GM19043 (cell line): ENCODE data around the gene LDB2.

ENCODE experiments used
- ATAC-seq: cut with Tn5 transposase; IDR thresholded peaks from one replicate; pipeline ENCODE4 v1.9.1; 2021; ENCODE audit warnings: low read depth; ENCODE audit not compliant: unreplicated experiment

Gene LDB2

DNA sequence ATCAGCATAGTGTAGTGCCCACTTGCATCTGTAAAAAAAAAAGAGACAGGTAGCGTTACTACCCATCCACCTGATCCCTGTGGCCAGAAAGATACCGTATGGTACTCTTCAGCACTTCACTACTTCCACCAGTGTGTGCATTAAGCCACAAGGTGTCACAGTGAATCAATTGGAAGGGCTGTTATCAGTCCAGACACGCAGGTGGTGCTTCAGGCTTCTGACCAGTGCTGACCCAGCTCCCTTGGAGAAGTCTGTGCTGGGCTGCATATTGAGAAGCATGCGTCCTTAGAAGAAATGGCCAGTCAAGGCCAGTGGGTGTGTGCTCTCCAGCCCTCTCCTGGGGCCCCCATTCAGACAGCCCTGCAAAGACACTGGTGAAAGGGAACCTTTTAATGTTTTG, 10.6 kb downstream of the LDB2 start:
- no peak for ATAC-seq

DNA sequence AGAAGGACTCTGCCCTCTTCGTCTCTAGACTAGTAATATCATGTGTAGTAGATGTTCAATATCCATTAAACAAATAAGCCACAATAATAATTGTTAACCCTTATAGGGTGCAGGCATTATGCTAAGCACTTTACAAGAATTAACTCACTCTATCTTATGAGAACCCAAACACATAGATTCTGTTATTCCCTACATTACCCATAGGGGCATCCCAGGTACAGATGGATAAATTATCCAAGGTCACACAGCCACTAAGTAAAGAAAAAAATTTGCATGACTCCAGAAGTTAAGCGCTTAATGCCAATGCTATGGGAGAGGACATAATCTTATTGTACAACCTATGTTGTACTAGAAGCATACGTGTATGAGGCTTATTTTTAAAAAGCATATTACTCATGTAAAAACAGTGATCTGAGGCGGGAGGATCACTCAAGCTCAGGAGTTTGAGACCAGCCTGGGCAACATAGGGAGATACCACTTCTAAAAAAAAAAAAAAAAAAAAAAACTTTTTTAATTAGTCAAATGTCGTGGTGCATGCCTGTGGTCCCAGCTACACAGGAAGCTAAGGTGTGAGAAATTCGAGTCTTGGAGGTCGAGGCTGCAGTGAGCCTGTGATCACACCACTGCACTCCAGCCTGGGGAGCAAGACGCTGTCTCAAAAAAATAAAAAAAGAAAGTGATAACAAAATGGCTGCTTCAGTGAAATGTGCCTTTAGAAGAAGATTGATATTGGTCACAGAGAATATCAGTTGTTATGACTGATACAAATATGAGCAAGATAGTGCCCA, 13.6 kb downstream of the LDB2 start:
- no peak for ATAC-seq

- ATAC-seq, result no peak
Measured at GRCh38 chr4:16883806-16884205, 14.6 kb downstream of the LDB2 start.

DNA sequence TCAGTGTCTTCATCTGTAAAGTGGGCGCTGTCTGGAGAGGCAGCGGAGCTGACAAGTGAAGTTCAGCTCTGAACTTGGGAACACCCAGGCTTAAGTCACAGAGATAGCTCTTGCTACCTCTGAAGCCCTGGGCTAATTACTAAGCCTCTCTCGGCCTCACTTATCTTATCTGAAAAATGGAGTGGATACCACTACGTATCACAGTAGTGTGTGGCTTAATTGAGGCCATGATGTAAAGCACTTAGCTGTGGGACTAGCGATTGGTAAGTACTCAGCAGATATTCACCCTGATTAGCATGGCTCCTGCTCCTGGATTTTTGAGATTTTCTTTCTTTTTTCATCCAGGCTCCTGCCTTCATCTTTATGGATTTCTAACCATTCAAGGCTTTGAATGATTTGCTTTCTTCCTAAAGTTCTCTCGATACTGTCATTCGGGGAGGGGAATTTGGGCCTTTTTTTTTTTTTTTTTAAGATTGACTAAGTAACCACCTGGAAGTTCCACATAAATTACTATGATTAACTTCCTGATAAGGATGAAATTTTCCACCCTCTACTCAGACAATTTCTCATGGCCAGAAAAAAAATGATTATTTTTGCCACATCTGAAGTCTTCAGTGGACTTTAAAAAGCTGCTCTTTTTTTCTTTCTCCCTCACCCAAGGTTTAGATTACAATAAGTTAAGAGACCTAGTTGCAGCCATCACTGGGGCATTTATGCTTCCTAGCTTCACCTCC, 17.1 kb downstream of the LDB2 start:
- no peak for ATAC-seq

GRCh38 chr4:16875487-16875886, 23.0 kb downstream of the LDB2 start:
- no peak for ATAC-seq

DNA sequence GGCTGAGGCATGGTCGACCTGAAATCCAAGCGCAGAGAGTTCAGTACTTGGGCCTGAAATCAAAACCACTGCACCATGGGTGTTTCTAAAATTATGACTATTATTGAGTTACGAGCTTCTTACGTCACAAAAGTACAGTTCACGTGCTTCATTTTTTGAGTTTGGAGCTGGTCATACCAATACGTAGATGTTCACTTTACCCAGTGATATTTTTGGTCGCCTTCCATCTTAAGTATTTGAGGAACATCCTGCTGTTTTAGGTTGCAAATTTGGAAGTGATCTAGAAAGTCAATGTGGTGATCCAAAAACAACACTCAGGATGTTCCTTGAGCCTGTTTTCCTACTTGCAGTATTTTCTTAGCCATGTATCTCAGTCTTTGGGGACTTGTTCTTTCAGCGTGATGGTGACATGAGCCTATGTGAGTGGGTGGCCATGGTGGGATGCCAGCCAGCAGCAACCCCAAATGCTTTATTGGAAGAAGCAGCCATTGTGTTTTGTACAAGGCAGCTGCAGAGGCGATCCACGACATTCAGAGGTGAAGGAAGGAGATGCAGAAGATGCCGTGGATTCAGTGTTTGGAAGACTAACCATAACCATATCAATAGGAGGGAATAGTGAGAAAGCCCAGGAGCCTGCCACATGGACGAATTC, 28.7 kb downstream of the LDB2 start:
- no peak for ATAC-seq

DNA sequence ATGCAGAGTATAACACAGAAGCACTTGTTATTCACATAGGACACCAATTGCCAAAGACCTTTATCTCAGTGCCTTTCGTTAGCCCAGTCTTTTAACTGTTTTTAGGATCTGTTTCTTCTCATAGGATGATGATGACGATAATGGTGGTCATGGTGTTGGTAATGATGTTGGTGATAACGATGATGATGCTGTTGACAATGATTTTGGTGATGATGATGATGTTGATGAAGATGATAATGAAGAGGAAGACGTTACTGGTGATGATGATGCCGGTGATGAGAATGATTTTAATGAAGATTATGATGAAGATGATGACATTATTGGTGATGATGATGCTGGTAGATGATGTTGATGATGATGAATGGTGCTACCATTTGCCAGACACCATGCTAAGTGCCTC, 29.8 kb downstream of the LDB2 start:
- ATAC-seq, result no peak

DNA sequence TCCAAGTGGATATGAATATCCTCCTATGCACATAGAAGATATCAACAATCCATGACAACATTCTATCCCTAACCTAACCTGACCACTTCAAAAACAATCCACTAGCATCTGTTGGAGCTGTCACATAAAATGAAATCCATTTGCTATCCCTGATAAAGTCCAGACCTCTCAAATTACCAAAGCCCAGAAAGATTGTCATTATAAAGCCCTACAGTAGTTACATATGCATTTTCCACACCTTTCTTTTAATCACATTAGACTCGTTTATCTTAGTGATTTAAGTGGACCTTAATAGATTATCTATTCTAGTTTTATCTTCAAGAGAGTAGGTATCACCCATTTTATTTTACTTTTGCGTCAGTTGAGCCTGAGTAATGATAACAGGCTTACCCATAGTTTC, 30.6 kb downstream of the LDB2 start:
- ATAC-seq, result no peak

GRCh38 chr4:16866974-16867373, 31.5 kb downstream of the LDB2 start:
- no peak for ATAC-seq

DNA sequence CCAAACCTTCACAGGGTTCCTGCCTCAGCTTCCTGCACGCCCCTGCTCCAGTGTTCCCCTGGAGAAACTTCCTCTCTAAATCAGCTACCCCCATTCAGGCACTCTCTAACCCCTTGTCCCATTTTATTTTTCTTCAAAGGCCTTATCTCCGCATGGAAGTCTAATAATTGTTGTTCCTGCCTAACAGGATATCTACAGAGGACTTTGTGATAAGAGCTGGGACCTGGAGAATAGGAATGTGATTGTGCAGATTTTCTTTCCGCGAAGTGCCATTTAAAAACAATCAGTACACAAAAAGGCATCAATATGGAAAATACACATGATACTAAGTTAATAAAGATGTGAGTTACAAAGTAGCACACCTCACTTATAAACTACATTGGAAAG, 32.6 kb downstream of the LDB2 start:
- ATAC-seq, result no peak

DNA sequence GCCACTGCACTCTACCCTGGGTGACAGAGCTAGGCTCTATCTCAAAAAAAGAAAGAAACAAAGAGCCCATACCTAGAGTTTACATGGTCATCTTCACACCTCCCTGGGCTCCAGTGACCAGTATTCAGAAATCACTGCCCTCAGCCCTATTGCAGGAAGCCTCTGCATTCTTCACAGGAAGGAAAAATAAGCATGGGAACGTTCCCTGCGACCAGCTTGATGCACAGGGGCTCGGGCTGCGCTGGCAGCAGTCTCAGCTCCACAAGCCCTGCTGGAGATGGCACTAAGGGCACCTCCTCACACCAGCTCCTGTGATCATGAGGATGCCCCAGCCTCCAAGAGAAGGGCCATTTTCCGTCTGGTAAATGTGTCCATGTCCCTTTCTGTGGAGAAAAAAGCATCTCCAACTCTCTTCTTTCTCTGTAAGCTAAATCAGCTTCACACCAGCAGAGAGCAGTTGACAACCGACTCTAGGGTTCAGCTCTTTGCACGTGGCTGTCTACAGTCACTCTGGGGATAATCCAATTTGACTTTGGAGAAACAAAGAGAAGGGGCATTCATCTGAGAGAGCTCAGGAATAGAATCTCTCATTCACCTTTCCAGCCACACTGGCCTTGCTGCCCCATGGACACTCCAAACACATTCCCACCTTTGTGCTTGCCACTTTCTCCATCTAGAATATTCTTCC, 33.1 kb downstream of the LDB2 start:
- no peak for ATAC-seq

DNA sequence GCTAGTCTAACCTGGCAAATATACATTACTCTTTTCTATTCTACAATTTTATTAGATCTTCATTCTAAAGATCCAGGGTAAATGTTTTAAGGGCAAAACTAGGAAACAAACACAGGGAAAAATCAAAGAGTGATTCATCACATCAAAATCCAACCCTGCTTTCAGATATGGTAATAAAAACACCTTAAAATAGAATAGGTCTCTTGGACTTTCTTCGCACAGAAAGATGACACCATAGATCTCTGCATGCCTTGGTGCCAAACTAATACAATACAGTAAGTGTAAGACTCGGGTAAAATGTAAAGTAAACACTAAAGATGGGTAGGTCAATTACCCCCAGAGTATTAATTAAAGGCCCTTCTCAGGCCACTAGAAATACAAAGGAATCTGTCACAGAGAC, 34.2 kb downstream of the LDB2 start:
- no peak for ATAC-seq

- ATAC-seq, result no peak
Measured at GRCh38 chr4:16862697-16863096, 35.7 kb downstream of the LDB2 start.

- no peak for ATAC-seq
Measured at GRCh38 chr4:16860516-16860915, 37.9 kb downstream of the LDB2 start.

GRCh38 chr4:16859031-16859430, 39.4 kb downstream of the LDB2 start:
- ATAC-seq, result no peak

GRCh38 chr4:16858275-16858752, 40.1 kb downstream of the LDB2 start:
- ATAC-seq, result no peak

DNA sequence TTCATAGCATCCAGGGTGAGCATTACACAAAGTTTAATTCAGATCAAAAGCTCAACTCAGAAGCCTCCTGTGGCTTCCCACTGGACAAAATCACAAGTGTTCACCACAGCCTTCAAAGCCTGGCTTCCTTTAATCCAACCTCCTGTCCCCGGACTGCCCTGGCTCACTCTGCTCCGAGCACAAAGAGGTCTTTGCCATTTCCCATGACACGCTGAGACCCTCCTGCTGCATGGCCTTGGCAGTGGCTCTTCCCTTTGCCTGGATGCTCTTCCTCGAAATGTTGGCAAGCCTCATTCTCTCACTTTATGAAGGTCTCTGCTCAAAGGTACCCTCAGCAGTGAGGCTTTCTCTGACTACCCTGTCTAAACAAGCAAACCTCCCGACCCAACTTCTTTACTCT, 41.0 kb downstream of the LDB2 start:
- ATAC-seq, result no peak

GRCh38 chr4:16853640-16854039, 44.8 kb downstream of the LDB2 start:
- no peak for ATAC-seq

DNA sequence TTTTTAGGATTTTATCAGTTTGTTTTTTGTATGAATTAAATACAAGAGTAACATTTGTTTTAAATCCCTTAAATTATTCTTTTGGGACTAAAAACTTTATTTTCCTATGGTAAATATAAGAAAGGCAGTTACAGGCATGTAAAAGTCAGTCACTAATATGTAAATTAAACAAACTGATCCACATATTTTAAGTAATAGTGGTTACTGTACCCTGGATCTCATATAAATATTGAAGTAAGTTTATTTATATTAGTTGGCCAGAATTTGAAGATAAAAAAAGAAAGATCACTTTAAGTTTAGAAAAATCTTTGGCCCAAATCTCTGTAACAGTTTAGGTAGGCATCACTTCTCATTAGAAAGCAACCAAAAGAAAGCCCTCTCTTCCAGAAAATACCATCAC, 45.8 kb downstream of the LDB2 start:
- ATAC-seq, result no peak

DNA sequence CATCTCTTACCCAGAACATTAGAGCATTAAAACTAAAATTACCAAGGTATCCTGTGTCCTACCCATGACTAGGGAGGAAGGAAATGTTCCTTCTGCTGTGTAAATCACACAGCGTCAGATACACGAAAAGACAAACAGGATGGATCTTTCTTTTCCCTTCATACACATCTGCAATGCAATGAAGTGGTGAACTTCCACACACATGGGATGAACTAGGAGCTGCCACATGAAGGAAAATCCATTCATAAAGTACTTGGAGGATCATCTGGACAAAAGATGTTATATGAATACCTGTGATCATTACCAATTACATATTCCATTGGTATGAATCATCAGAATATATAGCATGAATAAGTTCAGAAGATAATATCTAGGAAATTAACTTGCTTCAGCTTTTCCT, 46.2 kb downstream of the LDB2 start:
- no peak for ATAC-seq

DNA sequence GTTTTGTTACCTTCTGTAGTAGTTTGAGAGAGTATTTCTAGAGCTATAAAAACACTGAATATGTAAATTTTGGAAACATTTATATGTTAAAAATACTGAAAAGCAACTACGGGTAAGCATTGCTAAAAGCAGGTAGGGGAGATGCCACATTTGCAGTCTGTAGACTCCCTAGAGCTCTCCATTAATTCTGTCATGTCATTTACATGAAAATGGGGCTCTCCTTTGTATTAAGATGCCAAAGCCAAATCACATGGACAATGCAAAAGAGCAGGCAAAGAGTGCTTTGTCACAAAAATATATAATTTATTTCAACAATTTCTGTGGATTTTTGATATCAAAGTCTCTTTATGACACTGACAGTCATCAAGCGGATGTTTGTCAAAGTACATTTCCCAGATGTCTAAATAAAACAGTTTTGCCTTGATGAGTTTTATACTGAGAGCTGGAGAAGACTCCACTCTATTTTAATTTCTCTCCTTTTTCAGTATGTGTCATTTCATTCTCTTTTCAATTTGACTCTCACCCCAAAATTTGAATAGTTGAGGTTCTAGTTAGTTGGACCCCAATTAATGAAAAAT, 51.8 kb downstream of the LDB2 start:
- no peak for ATAC-seq
